Tibial nerve (tissue), 4 donors: Measurements from ENCODE around the gene TRAF3. TPM values are rescaled to one million over a fixed set of nuclear protein-coding genes. Genes with fewer than 3 reads are reported as not detected.
"Not testable (repeated sequence)": the region's sequence is repeated elsewhere in the genome, so short reads cannot be mapped to it uniquely, and the experiment has no call there.

Experiments used
- DNase-seq, 2 donors: peaks; one replicate each; pipeline ENCODE4 v3.0.0-alpha.2; 2019; ENCODE audit warnings: low spot score in 2 of 2
- H3K27ac ChIP-seq, 4 donors: fragments of 200-600 bp; sonication (generic) in 3 of 4; one replicate each; pipeline ENCODE4 v1.5.1; 2017 to 2019; ENCODE audit warnings: mild to moderate bottlenecking in 1 of 4
- H3K27me3 ChIP-seq, 2 donors: fragments of 200-600 bp; sonication (generic) in 1 of 2; one replicate each; pipeline versions ENCODE4 v1.5.1 to v1.6.0; 2017 to 2019
- H3K36me3 ChIP-seq, 3 donors: fragments of 200-600 bp; sonication (generic); one replicate each; pipeline ENCODE4 v1.5.1; 2018 to 2019
- H3K4me1 ChIP-seq, 4 donors: fragments of 200-600 bp; sonication (generic) in 3 of 4; one replicate each; pipeline ENCODE4 v1.5.1; 2017 to 2019
- H3K4me3 ChIP-seq, 4 donors: fragments of 200-600 bp; sonication (generic) in 3 of 4; one replicate each; pipeline ENCODE4 v1.5.1; 2017 to 2019; ENCODE audit warnings: mild to moderate bottlenecking in 1 of 4, moderate library complexity in 1 of 4
- H3K9me3 ChIP-seq, 4 donors: fragments of 200-600 bp; sonication (generic) in 3 of 4; one replicate each; pipeline ENCODE4 v1.5.1; 2017 to 2019
- EP300 ChIP-seq, 2 donors: sonication (generic); formaldehyde crosslinking; IDR thresholded peaks; one replicate each; pipeline ENCODE4 v1.6.1; 2017; ENCODE audit warnings: antibody characterized with exemption in 2 of 2, mild to moderate bottlenecking in 1 of 2
- POLR2A ChIP-seq, 2 donors: fragments of 450-650 bp; IDR thresholded peaks; one replicate each; pipeline ENCODE4 v1.6.1; 2017; ENCODE audit warnings: antibody characterized with exemption in 2 of 2, mild to moderate bottlenecking in 2 of 2, moderate library complexity in 2 of 2
- WGBS, 2 donors: methylation state at CpG; one replicate each; pipeline ENCODE4 v1.1.5; 2018; 5-methylcytosine and 5-hydroxymethylcytosine counted together
- total RNA-seq, 4 donors: library from RNA; depleted of rRNA; stranded (reverse); fragments of >200 nt; gene quantifications; one replicate each; pipeline ENCODE4 v1.1.0, GENCODE V29; 2016
- TF ChIP-seq, protein P1 (sequence below), 5 experiments: fragments of 200-600 bp in 3 of 5; fragments of 450-650 bp in 2 of 5; sonication (generic) in 3 of 5; IDR thresholded peaks; one replicate each; pipeline ENCODE4 v1.5.1; 2016 to 2019; ENCODE audit warnings: antibody characterized with exemption in 5 of 5, mild to moderate bottlenecking in 3 of 5, moderate library complexity in 2 of 5

TRAF3 gene
- total RNA-seq, 4 donors from 2014 or later = 4.8 to 20.7 (median 13.4) TPM

DNA sequence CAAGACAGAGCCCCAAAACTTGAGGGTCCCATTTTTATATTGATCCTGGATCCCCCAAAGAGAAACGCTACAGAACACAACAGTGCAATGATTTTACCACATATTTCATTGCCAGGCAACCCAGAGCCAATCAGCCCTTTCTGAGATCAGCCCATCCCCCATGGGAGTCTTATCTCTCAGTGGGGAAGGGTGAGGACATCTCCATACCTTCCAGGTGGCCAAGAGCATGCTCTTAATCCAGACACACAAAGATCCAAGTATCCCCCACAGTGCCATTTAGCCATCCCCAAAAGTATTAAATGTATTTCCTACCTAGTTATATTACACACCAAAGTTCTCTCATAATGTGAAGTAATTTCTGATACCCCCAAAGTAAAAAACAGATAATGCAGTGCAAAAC, 82.7 kb downstream of the TRAF3 start:
- no peaks in the 10 kb centered on the region for H3K4me1 ChIP-seq
- WGBS, 2 donors = 100% methylated on average over 1 of the region's 1 CpG
- DNase-seq = no peak

DNA sequence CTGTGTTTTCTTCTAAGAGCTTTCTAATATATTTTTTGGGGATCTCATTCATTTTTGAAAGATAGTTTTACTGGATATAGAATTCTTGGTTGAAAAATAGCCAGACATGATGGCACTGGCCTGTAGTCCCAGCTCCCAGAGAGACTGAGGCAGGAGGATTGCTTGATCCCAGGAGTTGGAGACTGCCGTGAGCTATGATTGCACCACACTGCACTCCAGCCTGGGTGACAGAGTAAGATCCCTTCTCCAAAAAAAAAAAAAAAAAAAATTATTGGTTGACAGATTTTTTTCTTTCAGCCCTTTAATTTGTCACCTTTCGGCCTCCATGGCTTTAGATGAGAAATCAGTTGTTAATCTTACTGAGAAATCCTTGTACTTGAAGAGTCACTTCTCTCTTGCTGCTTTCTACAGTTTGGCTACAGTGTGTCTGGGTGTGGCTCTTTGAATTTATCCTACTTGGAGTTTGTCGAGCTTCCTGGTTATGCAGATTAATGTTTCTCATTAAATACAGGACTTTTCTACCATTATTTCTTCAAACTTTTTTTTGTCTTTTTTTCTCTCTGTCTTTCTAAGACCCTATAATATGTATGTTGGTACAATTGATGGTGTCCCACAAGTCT, 85.0 kb downstream of the TRAF3 start:
- 94 to 96% methylated on average over 3 of the region's 3 CpGs for WGBS, 2 donors
- TF ChIP-seq EP300 (IDR thresholded peaks at IDR 0.05) (no peak), POLR2A (IDR thresholded peaks at IDR 0.05) (no peak)
- TF ChIP-seq, protein P1, sequence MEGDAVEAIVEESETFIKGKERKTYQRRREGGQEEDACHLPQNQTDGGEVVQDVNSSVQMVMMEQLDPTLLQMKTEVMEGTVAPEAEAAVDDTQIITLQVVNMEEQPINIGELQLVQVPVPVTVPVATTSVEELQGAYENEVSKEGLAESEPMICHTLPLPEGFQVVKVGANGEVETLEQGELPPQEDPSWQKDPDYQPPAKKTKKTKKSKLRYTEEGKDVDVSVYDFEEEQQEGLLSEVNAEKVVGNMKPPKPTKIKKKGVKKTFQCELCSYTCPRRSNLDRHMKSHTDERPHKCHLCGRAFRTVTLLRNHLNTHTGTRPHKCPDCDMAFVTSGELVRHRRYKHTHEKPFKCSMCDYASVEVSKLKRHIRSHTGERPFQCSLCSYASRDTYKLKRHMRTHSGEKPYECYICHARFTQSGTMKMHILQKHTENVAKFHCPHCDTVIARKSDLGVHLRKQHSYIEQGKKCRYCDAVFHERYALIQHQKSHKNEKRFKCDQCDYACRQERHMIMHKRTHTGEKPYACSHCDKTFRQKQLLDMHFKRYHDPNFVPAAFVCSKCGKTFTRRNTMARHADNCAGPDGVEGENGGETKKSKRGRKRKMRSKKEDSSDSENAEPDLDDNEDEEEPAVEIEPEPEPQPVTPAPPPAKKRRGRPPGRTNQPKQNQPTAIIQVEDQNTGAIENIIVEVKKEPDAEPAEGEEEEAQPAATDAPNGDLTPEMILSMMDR (IDR thresholded peaks at IDR 0.05) = no peak
- no peak for DNase-seq
- Histone ChIP-seq H3K9me3 (peaks cover 0 to 28% (median 4%) of the 10 kb centered on the region in 4 donors), H3K27me3 (no peaks in the 10 kb centered on the region), H3K36me3 (peaks cover 0 to 13% (median 0%) of the 10 kb centered on the region in 3 donors), H3K4me3 (no peak overlapping the region), H3K4me1 (no peaks in the 10 kb centered on the region), H3K27ac (no peak overlapping the region)

More for the DNA sequence above, 82.7 kb downstream of the TRAF3 start:
- Histone ChIP-seq H3K36me3 (peaks cover 0 to 13% (median 0%) of the 10 kb centered on the region in 3 donors), H3K27me3 (no peaks in the 10 kb centered on the region), H3K27ac (no peak overlapping the region), H3K9me3 (peaks cover 0 to 28% (median 4%) of the 10 kb centered on the region in 4 donors), H3K4me3 (no peak overlapping the region)
- TF ChIP-seq, protein P1 (IDR thresholded peaks at IDR 0.05) = no peak
- no peak for TF ChIP-seq POLR2A (IDR thresholded peaks at IDR 0.05)
- no peak for TF ChIP-seq EP300 (IDR thresholded peaks at IDR 0.05)

DNA sequence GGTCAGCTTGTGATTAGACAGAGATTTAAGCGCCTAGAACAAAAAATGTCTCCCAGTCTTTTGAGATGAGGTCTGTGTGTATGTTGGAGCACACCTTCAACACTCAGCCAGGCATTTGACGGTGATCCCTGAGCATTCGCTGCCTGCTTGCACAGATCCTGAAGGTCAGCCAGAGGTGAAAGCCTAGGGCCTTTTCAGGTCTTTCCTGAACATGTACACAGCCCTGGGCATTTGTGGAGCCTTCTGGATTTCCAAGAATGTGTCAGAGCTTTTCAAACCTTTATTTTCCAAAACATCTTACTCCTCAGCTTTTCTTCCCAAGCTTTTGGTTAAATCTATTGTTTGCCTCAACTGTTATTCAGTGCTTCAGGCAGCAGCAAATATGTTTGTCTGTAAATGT, 86.1 kb downstream of the TRAF3 start:
- DNase-seq = no peak
- Histone ChIP-seq H3K9me3 (peaks cover 0 to 28% (median 4%) of the 10 kb centered on the region in 4 donors), H3K36me3 (peaks cover 0 to 13% (median 0%) of the 10 kb centered on the region in 3 donors), H3K4me3 (no peak overlapping the region), H3K27me3 (no peaks in the 10 kb centered on the region), H3K27ac (no peak overlapping the region), H3K4me1 (no peaks in the 10 kb centered on the region)
- TF ChIP-seq, protein P1 (IDR thresholded peaks at IDR 0.05) = no peak
- TF ChIP-seq POLR2A (IDR thresholded peaks at IDR 0.05) (no peak), EP300 (IDR thresholded peaks at IDR 0.05) (no peak)
- WGBS, 2 donors = 82 to 87% methylated on average over 3 of the region's 3 CpGs

DNA sequence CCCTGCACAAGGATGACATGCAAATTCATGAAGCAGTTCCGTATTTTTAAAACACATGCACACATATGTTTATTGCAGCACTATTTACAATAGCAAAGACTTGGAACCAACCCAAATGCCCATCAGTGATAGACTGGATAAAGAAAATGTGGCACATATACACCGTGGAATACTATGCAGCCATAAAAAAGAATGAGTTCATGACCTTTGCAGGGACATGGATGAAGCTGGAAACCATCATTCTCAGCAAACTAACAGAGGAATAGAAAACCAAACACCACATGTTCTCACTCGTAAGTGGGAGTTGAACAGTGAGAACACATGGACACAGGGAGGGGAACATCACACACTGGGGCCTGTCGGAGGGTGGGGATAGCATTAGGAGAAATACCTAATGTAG, 88.7 kb downstream of the TRAF3 start:
- not testable (repeated sequence) for H3K4me1 ChIP-seq

DNA sequence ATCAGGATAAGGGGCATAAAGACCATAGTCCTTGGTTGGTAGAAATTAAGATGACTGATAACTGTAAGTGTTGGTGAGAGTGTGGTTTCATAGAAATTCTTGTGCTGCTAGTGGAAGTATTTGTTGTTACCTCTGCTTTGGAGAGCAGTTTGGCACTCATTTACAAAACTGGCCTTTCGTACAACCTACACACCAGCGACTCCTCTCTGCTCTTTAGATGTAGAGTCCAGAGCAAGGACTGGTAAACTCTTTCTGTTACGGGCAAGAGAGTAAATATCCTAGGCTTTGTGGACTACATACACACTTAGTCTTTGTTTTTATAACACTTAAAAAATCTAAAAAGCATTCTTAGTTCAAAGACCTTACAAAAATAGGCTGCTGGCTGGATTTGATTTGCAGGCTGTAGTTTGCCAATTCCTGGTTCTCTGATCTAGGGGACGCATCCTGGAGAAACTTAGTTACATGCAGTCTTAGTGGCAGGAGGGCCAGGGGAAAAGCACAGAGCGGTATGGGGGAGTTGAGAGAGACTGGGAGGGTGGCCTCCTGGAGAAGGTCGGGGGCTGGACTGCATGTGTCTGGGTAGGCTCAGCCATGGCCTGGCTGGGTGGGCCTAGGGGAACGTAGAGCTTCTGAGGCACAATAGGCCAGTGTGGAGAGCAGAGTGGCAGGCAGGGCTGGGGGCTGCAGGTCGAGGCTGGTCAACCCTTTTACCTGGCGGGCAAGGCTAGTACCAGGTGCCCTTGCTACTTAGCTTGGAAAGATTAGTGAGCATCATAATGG, 89.9 kb downstream of the TRAF3 start:
- TF ChIP-seq POLR2A (IDR thresholded peaks at IDR 0.05) = no peak
- no peak for TF ChIP-seq EP300 (IDR thresholded peaks at IDR 0.05)
- TF ChIP-seq, protein P1 (IDR thresholded peaks at IDR 0.05) = no peak
- H3K4me1 ChIP-seq = no peaks in the 10 kb centered on the region
- no peaks in the 10 kb centered on the region for H3K27me3 ChIP-seq
- H3K9me3 ChIP-seq = peaks cover 0 to 12% (median 1%) of the 10 kb centered on the region in 4 donors
- peaks cover 0 to 28% (median 3%) of the 10 kb centered on the region in 3 donors for H3K36me3 ChIP-seq
- WGBS, 2 donors = 82% methylated on average over 9 of the region's 9 CpGs
- DNase-seq = no peak
- H3K4me3 ChIP-seq = no peak overlapping the region
- no peak overlapping the region for H3K27ac ChIP-seq

More for the DNA sequence above, 88.7 kb downstream of the TRAF3 start:
- H3K9me3 ChIP-seq = peaks cover 0 to 25% (median 4%) of the 10 kb centered on the region in 4 donors
- H3K4me3 ChIP-seq, H3K27me3 ChIP-seq, H3K27ac ChIP-seq, DNase-seq: not testable (repeated sequence)
- WGBS, 2 donors = 94 to 97% methylated on average over 4 of the region's 4 CpGs
- peaks cover 0 to 21% (median 0%) of the 10 kb centered on the region in 3 donors for H3K36me3 ChIP-seq
